ENCODE data around the gene ILF3. TPM values are rescaled to one million over a fixed set of nuclear protein-coding genes. Genes with fewer than 3 reads are reported as not detected.

ILF3 gene
- total RNA-seq, 1 experiment from 2014 or later: 297 TPM

- no TSS peak for BruUV-seq (replicated peaks)
- intact Hi-C loops (cut with micrococcal nuclease): loop anchor here (1.0 to 10.0 kb wide), 3 partner anchors 55 to 225 kb away; no protein-coding TSS in a partner anchor
- Mint-ChIP-seq H3K27ac (ENCODE audit: low read depth, unreplicated experiment) (no peak overlapping the region), H3K4me1 (ENCODE audit: insufficient read depth, unreplicated experiment) (peaks cover 11% of the 10 kb centered on the region), H3K4me3 (ENCODE audit: unreplicated experiment) (no peak overlapping the region), H3K9me3 (ENCODE audit: unreplicated experiment) (no peaks in the 10 kb centered on the region), H3K36me3 (ENCODE audit: insufficient read depth, unreplicated experiment) (peaks cover 13% of the 10 kb centered on the region), H3K27me3 (ENCODE audit: insufficient read depth, unreplicated experiment) (no peaks in the 10 kb centered on the region)
- DNase-seq (ENCODE audit: unreplicated experiment): peak; percentile 73
- peak; percentile 64 for TF ChIP-seq CTCF (IDR thresholded peaks at IDR 0.05; ENCODE audit: unreplicated experiment)
- POLR2A ChIA-PET: interaction anchor here (0.6 to 3.8 kb wide), 5 partner anchors 18 to 211 kb away, joined by 3 to 25 read pairs (median 5); partner anchors contain the start of gene DNM2
- CTCF ChIA-PET: interaction anchor here (0.6 to 7.3 kb wide), 22 partner anchors 8 to 745 kb away, joined by 3 to 55 read pairs (median 4); partner anchors contain the start of gene DNM2
These were observed 45.6 kb downstream of the ILF3 start for GRCh38 chr19:10699650-10700335.

- Mint-ChIP-seq H3K4me1 (ENCODE audit: insufficient read depth, unreplicated experiment) (no peaks in the 10 kb centered on the region), H3K36me3 (ENCODE audit: insufficient read depth, unreplicated experiment) (peaks cover 11% of the 10 kb centered on the region), H3K27me3 (ENCODE audit: insufficient read depth, unreplicated experiment) (no peaks in the 10 kb centered on the region), H3K4me3 (ENCODE audit: unreplicated experiment) (peak overlapping the region; percentile 82), H3K9me3 (ENCODE audit: unreplicated experiment) (no peaks in the 10 kb centered on the region), H3K27ac (ENCODE audit: low read depth, unreplicated experiment) (peak overlapping the region; percentile 72)
- intact Hi-C loops (cut with micrococcal nuclease): no loop called here
- BruUV-seq (replicated peaks): no TSS peak
- TF ChIP-seq CTCF (IDR thresholded peaks at IDR 0.05; ENCODE audit: unreplicated experiment): no peak
- ChIA-PET POLR2A (interaction anchor here (0.5 to 3.8 kb wide), 11 partner anchors 12 to 134 kb away, joined by 3 to 25 read pairs (median 4); partner anchors contain the start of genes DNM2 and TMED1), CTCF (interaction anchor here (0.6 to 7.3 kb wide), 12 partner anchors 15 to 306 kb away, joined by 3 to 55 read pairs (median 4); partner anchors contain the start of genes DNM2 and TMED1)
- DNase-seq (ENCODE audit: unreplicated experiment): no peak
These were observed 47.9 kb downstream of the ILF3 start for GRCh38 chr19:10701955-10702525.

GRCh38 chr19:10706990-10707389, 52.8 kb downstream of the ILF3 start:
- no TSS peak for BruUV-seq (replicated peaks)
- Mint-ChIP-seq H3K27me3 (ENCODE audit: insufficient read depth, unreplicated experiment) (no peaks in the 10 kb centered on the region), H3K4me3 (ENCODE audit: unreplicated experiment) (no peak overlapping the region), H3K27ac (ENCODE audit: low read depth, unreplicated experiment) (no peak overlapping the region), H3K9me3 (ENCODE audit: unreplicated experiment) (no peaks in the 10 kb centered on the region), H3K4me1 (ENCODE audit: insufficient read depth, unreplicated experiment) (no peaks in the 10 kb centered on the region), H3K36me3 (ENCODE audit: insufficient read depth, unreplicated experiment) (peaks cover 46% of the 10 kb centered on the region)
- no peak for TF ChIP-seq CTCF (IDR thresholded peaks at IDR 0.05; ENCODE audit: unreplicated experiment)
- intact Hi-C loops (cut with micrococcal nuclease): no loop called here
- no peak for DNase-seq (ENCODE audit: unreplicated experiment)
- CTCF ChIA-PET: interaction anchor here (0.9 kb wide), 1 partner anchor 10 kb away, joined by 3 read pairs; the partner anchor contains the start of gene DNM2
- POLR2A ChIA-PET: no interaction called here

- no peak for DNase-seq (ENCODE audit: unreplicated experiment)
- Mint-ChIP-seq H3K9me3 (ENCODE audit: unreplicated experiment) (no peaks in the 10 kb centered on the region), H3K27ac (ENCODE audit: low read depth, unreplicated experiment) (no peak overlapping the region), H3K4me1 (ENCODE audit: insufficient read depth, unreplicated experiment) (no peaks in the 10 kb centered on the region), H3K36me3 (ENCODE audit: insufficient read depth, unreplicated experiment) (peaks cover 51% of the 10 kb centered on the region), H3K27me3 (ENCODE audit: insufficient read depth, unreplicated experiment) (no peaks in the 10 kb centered on the region), H3K4me3 (ENCODE audit: unreplicated experiment) (no peak overlapping the region)
- BruUV-seq (replicated peaks): no TSS peak
- intact Hi-C loops (cut with micrococcal nuclease): no loop called here
- CTCF ChIA-PET: interaction anchor here (1.0 kb wide), 1 partner anchor 8 kb away, joined by 7 read pairs; no protein-coding TSS in a partner anchor
- no peak for TF ChIP-seq CTCF (IDR thresholded peaks at IDR 0.05; ENCODE audit: unreplicated experiment)
- POLR2A ChIA-PET: no interaction called here
These were observed 53.3 kb downstream of the ILF3 start for GRCh38 chr19:10707440-10707839.

All from MCF 10A (cell line).